OCI-LY3 (cell line): ENCODE data around the gene MDFI.

Source experiments
- EZH2phosphoT487 ChIP-seq: fragments of 200-600 bp; shearing (Covaris generic); IDR thresholded peaks from 2 replicates; pipeline ENCODE4 v1.6.1; 2018; ENCODE audit warnings: antibody characterized with exemption, mixed run types, low read depth
- TF ChIP-seq, protein P1 (sequence below): fragments of 200-600, 300-600 bp; sonication (generic); IDR thresholded peaks from 2 replicates; pipeline ENCODE4 v1.5.1; 2014; ENCODE audit warnings: antibody characterized with exemption, low read length, low read depth

- TF ChIP-seq, protein P1, sequence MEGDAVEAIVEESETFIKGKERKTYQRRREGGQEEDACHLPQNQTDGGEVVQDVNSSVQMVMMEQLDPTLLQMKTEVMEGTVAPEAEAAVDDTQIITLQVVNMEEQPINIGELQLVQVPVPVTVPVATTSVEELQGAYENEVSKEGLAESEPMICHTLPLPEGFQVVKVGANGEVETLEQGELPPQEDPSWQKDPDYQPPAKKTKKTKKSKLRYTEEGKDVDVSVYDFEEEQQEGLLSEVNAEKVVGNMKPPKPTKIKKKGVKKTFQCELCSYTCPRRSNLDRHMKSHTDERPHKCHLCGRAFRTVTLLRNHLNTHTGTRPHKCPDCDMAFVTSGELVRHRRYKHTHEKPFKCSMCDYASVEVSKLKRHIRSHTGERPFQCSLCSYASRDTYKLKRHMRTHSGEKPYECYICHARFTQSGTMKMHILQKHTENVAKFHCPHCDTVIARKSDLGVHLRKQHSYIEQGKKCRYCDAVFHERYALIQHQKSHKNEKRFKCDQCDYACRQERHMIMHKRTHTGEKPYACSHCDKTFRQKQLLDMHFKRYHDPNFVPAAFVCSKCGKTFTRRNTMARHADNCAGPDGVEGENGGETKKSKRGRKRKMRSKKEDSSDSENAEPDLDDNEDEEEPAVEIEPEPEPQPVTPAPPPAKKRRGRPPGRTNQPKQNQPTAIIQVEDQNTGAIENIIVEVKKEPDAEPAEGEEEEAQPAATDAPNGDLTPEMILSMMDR = no peak
- no peak for TF ChIP-seq EZH2phosphoT487
Measured at GRCh38 chr6:41667195-41667594, 28.9 kb downstream of the MDFI start.
